Fibroblast of skin of right quadriceps (primary cell): Measurements from ENCODE around the gene SSB.
"Not testable (repeated sequence)": the region's sequence is repeated elsewhere in the genome, so short reads cannot be mapped to it uniquely, and the experiment has no call there.

ENCODE experiments used
- DNase-seq: peaks from one replicate; pipeline ENCODE4 v3.0.0-alpha.2; 2013

Gene SSB

GRCh38 chr2:169782513-169782912 lies 16.2 kb upstream of the SSB start:
- no peak for DNase-seq

GRCh38 chr2:169790581-169790980 lies 8.1 kb upstream of the SSB start:
- no peak for DNase-seq

GRCh38 chr2:169795181-169795580 lies 3.5 kb upstream of the SSB start:
- no peak for DNase-seq

- no peak for DNase-seq
Measured at GRCh38 chr2:169796441-169796840, 2.2 kb upstream of the SSB start.

GRCh38 chr2:169797601-169798000 lies 1.1 kb upstream of the SSB start:
- no peak for DNase-seq

- no peak for DNase-seq
Measured at GRCh38 chr2:169798397-169798717, 314 bp upstream of the SSB start.

- no peak for DNase-seq
Measured at GRCh38 chr2:169803480-169803879, 4.8 kb downstream of the SSB start.

- DNase-seq = no peak
Measured at GRCh38 chr2:169806586-169806985, 7.9 kb downstream of the SSB start.

GRCh38 chr2:169808221-169808620 lies 9.6 kb downstream of the SSB start:
- peak; percentile 45 for DNase-seq

GRCh38 chr2:169815849-169816248 lies 17.2 kb downstream of the SSB start:
- DNase-seq = peak; percentile 88

- DNase-seq = not testable (repeated sequence)
Measured at GRCh38 chr2:169816961-169817360, 18.3 kb downstream of the SSB start.

- not testable (repeated sequence) for DNase-seq
Measured at GRCh38 chr2:169817369-169817768, 18.7 kb downstream of the SSB start.

- DNase-seq = no peak
Measured at GRCh38 chr2:169818241-169818640, 19.6 kb downstream of the SSB start.

- DNase-seq = peak; percentile 52
Measured at GRCh38 chr2:169819106-169819505, 20.4 kb downstream of the SSB start.

- DNase-seq = not testable (repeated sequence)
Measured at GRCh38 chr2:169820101-169820500, 21.4 kb downstream of the SSB start.

- no peak for DNase-seq
Measured at GRCh38 chr2:169822036-169822435, 23.4 kb downstream of the SSB start.

- DNase-seq = no peak
Measured at GRCh38 chr2:169822785-169823392, 24.2 kb downstream of the SSB start.

GRCh38 chr2:169823996-169824372 lies 25.3 kb downstream of the SSB start:
- DNase-seq = no peak

GRCh38 chr2:169824373-169825333 lies 26.0 kb downstream of the SSB start, which contains the start of gene METTL5:
Gene METTL5, minus strand, starts transcription at chr2:169824905. Its CDS starts 308 bp downstream, at chr2:169824597.
- DNase-seq = peak; percentile 75

- DNase-seq = peak; percentile 92
Measured at GRCh38 chr2:169827272-169828140, 28.8 kb downstream of the SSB start, which contains the start of gene UBR3. Gene UBR3, plus strand, starts transcription at chr2:169827454. Its CDS starts 54 bp downstream, at chr2:169827508.

- DNase-seq = peak; percentile 38
Measured at GRCh38 chr2:169828141-169828811, 29.6 kb downstream of the SSB start.

- DNase-seq = no peak
Measured at GRCh38 chr2:169834401-169834800, 35.7 kb downstream of the SSB start.
